HG03280 (cell line): ENCODE data around the gene KRT33A.
"Not testable (repeated sequence)": the region's sequence is repeated elsewhere in the genome, so short reads cannot be mapped to it uniquely, and the experiment has no call there.

Source experiments
- ATAC-seq: cut with Tn5 transposase; IDR thresholded peaks from one replicate; pipeline ENCODE4 v1.9.1; 2021; ENCODE audit warnings: mild to moderate bottlenecking, moderate library complexity; ENCODE audit not compliant: unreplicated experiment

The KRT33A gene

DNA sequence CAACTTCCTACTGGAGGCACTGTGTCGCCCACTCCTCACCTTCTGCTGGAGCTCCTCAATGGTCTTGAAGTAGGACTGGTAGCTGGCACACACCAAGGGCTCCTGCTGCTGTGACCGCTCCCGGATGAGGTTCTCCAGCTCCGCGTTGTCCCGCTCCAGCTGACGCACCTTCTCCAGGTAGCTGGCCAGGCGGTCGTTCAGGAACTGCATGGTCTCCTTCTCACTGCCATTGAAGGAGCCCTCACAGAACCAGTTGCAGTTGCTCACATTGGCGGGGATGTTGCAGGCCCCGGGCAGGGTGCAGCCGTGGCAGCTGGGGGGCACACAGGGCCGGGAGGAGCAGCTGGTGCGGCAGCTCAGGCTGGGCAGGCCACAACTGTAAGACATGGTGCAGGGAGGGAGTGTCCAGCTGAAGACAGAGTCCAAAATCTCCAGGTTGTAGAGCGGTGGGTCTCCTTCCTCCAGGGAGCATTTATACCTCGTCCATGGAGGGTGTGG is at the start of gene KRT33A:
TSS of gene KRT33A (minus strand) at position 448 of the 498 bp plus-strand sequence. CDS start at position 387, 61 bp downstream.
- ATAC-seq, result not testable (repeated sequence)

DNA sequence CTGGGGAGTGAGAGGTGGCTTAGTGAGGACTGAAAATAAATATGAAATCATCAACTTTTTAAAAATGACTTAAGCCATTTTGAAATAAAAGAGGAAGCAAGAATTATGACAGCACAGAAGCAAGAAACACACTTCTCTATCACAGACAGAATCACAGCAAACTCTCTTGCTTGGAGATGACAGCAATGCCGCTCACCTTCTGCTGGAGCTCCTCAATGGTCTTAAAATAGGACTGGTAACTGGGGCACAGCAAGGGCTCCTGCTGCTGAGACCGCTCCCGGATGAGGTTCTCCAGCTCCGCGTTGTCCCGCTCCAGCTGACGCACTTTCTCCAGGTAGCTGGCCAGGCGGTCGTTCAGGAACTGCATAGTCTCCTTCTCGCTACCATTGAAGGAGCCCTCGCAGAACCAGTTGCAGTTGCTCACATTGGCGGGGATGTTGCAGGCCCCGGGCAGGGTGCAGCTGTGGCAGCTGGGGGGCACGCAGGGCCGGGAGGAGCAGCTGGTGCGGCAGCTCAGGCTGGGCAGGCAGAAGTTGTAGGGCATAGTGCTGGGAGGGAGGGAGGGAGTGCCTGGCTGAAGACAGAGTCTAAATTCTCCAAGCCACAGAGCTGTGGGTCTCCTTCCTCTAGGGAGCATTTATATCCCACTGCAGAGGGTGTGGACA is 46.5 kb upstream of the KRT33A start, which contains the start of gene KRT31:
TSS of gene KRT31 (minus strand) at position 613 of the 665 bp plus-strand sequence. CDS start at position 544, 69 bp downstream.
- ATAC-seq, result no peak

DNA sequence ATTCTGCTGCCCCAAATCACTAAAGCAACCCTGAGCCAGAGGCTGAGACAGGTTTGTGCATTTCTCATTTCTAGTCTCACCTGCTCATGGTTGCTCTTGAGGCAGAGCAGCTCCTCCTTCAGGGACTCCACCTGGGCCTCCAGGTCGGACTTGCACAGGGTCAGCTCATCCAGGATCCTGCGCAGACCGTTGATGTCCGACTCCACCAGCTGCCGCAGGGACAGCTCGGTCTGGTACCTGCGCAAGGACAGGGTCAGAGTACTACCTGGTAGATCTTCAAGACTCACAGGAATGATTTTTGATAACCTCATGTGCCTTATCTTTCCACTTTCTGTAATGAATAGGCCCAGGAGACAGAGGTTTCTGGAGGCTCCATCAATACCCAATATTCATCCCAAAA is 45.7 kb upstream of the KRT33A start:
- no peak for ATAC-seq

DNA sequence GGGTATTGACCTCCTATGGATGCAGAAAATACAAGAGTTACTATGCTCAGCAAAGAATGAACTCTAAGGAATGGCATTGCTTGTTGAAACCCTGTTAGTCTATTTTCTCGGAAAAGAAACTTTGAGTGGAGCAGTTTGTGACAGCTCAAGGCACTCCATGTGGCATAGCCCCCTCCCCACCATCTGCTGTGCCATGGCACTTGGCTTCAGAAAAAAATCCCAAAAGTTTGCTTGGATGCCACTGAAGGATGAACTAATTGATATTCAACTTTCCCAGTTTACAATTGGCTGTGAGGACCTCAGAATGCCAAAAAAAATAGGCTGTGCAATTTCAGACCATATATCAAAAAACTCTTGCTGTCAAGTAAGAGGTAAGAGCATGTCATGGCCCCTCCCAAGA is 45.0 kb upstream of the KRT33A start:
- ATAC-seq, result no peak

DNA sequence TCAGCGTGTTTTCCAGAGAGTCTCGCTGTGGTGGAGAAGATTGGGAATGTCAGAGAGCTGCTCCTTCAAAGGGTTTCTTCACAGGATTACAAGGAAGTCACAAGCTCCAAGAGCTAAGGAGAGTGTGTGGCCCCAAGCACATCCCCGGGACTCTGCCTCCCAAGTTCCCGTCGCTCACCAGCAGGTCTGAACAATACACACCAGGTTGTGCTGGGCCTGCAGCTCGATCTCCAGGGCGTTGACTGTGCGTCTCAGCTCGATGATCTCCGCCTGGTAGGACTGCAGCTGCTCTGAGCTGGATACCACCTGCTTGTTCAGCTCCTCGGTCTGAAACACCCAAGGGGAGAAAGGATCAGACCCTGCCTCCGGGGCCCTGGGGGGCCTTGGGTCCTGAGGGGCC is 44.4 kb upstream of the KRT33A start:
- ATAC-seq, result not testable (repeated sequence)

DNA sequence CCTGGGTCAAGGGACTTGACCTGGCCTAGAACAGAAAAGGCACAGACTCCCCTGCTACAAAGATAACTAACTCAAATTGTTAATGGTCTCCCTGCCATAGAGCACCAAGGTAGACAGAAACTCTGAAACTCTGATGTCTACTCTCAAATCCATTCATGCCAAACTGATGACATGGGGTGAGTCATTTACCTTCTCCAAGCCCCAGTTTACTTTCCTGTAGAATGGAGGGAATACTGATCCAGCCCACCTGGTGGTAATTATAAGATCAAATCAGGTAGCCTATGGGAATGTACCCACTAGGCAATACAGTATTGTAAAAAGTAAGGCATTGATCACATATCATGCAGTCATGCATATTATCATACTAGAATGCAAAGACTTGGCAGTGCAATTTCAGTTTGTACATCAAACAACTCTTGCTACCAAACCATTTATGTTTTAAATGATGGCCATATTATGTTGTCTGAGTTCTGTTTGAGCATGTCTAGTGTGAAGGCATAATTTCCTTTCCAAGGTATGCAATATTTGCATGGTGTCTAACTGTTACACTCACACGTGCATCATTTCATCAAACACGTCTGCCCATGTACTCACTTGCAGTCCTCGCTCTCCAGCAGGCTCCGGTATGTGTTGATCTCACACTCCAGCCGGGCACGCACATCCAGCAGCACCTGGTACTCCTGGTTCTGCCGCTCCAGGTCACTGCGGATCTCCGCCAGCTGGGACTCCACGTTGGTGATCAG is 43.8 kb upstream of the KRT33A start:
- no peak for ATAC-seq

DNA sequence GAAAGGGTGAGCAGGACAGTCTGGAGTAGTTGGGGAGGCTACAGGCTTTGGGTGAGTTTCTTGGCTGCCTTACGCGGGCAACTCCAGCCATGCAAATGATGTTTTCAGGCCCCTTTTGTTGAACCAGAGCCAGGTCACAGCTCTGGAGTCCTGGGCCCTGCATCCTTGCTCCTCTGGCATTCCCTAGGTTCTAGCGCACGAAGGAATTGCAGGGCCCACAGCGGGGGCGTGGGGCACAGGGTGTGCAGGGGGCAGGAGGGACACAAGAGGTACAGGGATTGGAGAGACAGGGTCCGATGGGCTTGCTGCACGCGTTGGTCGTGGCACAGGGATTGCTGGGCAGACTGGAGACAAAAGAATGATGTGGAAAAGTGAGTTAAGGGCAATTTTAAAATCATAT is 43.2 kb upstream of the KRT33A start:
- no peak for ATAC-seq

DNA sequence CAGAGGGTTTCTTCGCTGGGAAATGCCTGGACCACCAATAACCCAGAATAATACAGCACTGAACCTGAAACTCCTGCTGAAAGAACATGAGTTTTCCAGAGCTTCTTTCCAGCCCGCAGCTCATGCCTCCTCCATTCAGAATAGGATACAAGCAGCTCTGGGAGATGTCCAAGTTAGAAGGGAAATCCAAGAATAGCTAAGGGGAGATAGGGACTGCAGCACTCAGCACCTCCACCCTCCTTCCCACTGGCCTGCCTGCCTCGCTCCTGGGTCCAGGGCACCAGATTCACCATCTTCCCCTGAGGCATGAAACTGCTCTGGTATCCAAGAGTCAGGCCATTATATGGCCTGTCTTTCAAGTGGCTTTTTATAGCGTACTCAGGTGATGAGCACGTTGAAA is 42.7 kb upstream of the KRT33A start:
- no peak for ATAC-seq

DNA sequence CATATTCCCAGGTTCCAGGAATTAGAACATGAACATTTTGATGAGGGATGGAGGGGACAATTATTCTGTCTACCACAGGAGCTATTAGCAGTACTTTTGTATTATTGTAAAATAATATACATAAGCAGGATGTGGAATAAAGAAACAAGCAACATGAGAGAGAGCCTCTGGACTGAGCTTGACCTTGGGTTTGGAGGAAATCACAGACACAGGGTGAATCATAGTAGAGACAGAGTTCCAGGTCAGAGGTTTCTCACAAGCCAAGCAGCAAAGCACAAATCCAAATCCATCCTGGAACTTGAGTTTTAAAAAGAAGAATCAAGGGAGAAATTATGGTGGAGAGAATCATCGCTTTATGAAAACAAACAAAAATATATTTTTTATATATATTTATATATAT is 41.6 kb upstream of the KRT33A start:
- ATAC-seq, result no peak

DNA sequence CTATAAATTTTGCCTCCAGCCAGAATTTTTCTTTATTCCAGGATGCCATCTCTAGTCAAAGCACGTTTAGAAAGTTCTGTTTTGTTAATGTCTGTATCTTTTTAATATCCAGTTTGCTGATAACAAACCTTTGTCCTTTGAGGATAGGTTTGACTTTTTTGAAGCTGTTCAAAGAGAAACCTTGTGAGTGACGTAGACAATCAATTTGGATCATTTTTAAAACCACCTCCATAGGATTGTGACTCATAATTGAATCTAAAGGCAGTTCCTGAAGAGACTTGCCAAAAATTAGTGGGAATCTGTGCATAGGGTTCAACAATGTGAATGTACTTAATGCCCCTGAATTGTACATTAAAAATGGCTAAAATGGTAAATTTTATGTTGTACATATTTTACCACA is 40.9 kb upstream of the KRT33A start:
- no peak for ATAC-seq

DNA sequence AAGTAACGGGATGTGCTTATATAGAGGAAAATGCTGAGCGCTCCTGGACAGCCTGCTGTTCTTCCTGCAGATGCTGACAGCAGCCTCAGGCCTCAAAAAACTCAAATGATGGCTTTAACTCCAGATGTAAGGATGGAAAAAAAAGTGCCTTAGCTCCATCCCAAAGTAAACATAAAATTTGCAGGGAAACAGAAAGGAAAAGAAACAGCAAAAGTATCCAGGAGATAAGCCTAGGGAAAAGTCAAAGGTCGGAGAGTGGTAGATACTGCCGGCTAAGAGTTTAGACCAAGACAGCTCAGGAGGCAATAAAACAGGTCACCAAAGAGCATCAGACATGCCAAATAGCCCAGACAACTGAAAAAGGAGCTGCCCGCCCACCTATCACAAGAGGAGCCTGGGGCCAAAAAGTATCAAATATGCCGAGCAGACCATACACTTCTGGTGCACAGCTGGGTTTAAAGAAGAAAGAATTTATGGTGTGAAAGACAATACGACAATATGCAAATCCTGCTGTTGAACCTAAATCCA is 39.8 kb upstream of the KRT33A start:
- ATAC-seq, result no peak

DNA sequence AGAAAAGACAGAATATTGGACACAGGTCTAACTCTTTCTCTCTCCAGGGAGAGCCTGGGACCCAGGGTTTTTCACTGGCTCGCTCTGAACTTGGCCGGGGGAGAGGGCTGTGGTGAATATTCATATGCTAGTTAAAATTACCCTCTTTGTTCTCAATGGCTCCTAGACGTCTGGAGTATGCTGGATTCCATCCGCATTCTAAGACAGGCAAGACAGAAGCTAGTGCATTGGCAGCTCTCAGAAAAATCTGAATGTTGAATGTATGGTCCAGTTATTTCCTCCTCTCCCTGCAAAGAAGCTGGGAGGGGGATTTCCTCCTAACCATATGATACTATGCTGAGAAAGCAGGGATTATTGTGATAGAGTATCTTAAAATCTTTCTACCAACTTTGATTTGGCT is 37.0 kb upstream of the KRT33A start:
- ATAC-seq, result no peak

DNA sequence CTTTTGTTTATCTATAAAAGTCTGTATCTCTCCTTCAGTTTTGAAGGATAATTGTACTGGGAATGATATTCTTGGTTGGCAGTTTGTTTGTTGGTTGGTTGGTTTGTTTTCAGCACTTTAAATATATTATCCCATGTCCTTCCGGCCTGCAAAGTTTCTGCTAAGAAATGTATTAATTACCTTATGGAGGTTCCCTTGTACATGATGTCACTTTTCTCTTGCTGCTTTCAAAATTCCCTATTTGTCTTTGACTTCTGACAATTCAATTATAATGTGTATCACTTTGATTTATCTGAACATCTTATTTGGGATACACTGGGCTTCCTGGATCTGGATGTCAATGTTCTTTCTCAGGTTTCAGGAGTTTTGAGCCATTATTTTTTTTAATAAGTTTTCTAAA is 35.6 kb upstream of the KRT33A start:
- ATAC-seq, result no peak

DNA sequence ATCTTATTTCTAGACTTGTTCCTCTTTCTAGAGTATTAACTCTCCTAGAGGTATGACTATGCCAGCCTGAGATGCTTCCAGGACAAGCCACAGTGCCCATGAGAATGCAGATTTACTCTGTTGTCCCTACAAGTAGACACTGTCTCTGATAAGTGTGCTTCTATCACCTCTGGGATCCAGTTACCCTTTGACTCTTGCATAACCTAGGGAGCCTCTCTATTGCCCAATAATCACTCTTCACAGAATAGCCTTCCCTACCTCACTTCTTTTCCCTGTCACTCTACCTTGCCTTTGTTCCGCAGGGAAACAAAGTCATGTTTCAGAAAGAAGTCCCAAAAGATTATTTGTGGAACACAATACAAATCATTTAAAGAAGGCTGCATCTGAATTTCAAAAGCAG is 33.1 kb upstream of the KRT33A start:
- ATAC-seq, result no peak

DNA sequence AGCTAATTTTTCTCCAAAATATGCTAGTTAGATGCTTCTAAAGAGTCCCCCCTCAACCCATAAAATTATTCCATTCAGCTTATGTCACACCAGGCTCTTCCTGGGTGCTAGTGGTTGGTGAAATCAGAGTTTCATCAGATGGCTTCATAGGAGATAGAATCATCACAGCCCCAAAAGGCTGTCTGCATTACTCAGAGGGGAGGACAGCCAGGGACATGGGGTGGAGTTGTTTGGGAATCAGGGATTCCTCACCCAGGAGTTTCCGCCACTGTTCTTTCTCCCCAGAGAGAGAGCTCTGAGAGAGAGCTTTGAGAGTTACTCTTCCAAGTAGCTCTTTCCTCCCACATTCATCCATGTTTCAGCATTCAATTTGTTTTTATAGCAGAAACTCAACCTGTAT is 31.8 kb upstream of the KRT33A start:
- ATAC-seq, result no peak

DNA sequence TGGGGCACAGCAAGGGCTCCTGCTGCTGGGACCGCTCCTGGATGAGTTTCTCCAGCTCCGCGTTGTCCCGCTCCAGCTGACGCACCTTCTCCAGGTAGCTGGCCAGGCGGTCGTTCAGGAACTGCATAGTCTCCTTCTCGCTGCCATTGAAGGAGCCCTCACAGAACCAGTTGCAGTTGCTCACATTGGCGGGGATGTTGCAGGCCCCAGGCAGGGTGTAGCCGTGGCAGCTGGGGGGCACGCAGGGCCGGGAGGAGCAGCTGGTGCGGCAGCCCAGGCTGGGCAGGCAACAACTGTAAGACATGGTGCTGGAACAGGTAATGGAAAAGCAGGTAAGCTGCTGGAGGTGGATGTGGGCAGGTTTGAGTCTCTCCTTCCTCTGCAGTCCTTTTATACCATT is 31.3 kb upstream of the KRT33A start, which contains the start of gene KRT34:
TSS of gene KRT34 (minus strand) at position 364 of the 400 bp plus-strand sequence. CDS start at position 304, 60 bp downstream.
- not testable (repeated sequence) for ATAC-seq

DNA sequence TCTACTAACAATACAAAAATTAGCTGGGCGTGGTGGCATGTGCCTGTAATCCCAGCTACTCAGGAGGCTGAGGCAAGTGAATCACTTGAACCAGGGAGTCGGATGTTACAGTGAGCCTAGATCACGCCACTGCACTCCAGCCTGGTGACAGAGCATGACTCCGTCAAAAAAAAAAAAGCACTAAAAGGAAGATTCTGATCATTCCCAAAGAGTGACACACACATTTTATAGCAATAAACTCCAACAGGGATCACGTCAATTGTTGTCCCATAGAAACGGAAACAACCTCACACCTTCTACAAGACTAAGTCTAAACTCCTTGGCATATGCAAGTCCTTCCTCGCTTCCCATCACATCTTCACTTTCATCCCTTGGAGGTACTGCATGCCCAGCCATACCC is 29.5 kb upstream of the KRT33A start:
- ATAC-seq, result not testable (repeated sequence)

DNA sequence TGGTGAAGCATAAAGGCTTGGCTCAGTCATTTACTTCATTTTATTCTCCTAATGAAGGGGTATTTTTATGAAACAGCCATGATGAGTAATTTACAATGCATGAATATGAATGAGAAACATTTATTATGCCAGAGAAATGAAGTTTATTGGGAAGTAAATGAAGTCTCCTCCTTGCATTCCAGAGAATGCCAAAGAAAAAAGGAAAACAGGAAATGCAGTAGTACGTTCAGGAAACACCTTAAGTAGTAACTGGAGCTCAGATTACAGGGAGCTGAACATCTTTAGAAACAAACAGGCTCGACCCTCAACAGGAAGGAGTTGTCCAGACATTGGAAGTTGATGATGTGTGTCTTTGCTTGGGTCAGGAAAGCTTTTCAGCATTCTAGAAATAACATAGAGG is 26.9 kb upstream of the KRT33A start:
- ATAC-seq, result no peak

DNA sequence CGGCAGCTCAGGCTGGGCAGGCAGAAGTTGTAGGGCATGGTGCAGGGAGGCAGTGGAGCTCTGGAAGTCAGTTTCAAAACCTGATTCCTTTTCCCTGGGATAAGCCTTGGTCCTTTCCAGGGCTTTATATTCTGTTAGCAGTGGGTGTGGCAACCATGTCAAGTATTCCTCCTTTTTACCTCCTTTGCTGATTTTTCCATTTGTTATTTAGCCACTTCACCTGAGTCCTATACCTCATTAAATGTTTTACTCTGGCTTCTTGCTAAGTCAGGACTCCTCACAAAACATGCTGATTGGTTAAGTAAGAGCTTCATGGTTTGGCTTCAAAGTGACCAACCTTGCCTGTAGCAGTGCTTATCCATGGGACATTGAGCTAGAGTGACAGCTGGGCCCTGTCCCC is 19.1 kb upstream of the KRT33A start, which contains the start of gene KRT33B:
TSS of gene KRT33B (minus strand) at position 101 of the 400 bp plus-strand sequence. CDS start at position 38, 63 bp downstream.
- no peak for ATAC-seq

DNA sequence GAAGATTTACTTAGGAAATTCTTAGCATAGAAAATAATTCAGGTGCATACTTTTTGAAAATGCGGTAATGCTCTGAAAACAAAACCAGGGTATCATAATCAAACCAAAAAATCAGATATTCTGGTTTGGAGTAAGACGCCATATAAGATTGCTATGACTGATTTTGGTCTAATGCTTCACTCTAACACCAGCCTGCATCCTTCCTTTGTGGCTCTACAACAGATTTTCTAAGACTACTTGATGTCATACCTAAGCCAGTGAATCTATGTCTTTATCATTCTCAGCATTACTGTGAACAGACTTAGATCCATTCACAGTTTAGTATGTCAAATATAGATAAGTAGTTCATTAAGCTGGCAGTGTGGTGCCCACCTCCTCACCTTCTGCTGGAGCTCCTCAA is 18.4 kb upstream of the KRT33A start:
- ATAC-seq, result no peak

DNA sequence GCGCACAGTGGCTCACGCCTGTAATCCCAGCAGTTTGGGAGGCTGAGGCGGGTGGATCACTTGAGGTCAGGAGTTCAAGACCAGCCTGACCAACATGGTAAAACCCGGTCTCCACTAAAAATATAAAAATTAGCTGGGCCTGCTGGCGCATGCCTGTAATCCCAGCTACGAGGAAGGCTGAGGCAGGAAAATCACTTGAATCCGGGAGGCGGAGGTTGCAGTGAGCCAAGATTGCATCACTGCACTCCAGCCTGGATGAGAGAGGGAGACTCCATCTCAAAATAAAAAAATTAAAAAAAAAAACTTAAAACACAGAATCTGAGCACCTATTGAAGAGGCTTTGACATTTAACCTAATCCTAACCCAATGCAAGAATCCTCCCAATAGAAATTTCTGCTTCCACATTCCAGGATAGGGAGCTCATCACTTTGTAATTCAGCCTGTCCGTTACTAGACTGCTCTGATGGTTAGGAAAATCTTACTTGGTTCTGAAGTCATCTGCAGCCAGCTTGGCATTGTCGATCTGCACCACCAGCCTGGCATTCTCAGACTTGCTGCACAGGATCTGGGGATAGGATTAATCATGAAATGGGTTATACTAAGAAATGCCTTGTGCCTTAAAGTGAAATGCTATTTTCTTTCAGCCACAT is 16.9 kb upstream of the KRT33A start:
- ATAC-seq, result no peak
